Fibroblast of villous mesenchyme (primary cell): ENCODE measurements around the gene WDR11. TPM values are rescaled to one million over a fixed set of nuclear protein-coding genes. Genes with fewer than 3 reads are reported as not detected.
"Not testable (repeated sequence)": the region's sequence is repeated elsewhere in the genome, so short reads cannot be mapped to it uniquely, and the experiment has no call there.

ENCODE experiments used
- DNase-seq: peaks from one replicate; pipeline ENCODE4 v3.0.0-alpha.2; 2010; ENCODE audit warnings: low read depth
- H3K4me3 ChIP-seq: 2 replicates; pipeline ENCODE4 v1.5.1; 2011; ENCODE audit warnings: low read depth, mild to moderate bottlenecking, low read length
- CTCF ChIP-seq: IDR thresholded peaks from 2 replicates; pipeline ENCODE4 v1.5.1; 2012; ENCODE audit warnings: low read depth, mild to moderate bottlenecking, low read length; ENCODE audit not compliant: insufficient read depth
- total RNA-seq: library from RNA; depleted of rRNA; stranded (reverse); fragments of >200 nt; gene quantifications from 2 replicates; pipeline ENCODE4 v1.2.3, GENCODE V29; 2012

WDR11 gene
- total RNA-seq, 1 donor: 85.9 TPM

GRCh38 chr10:120887482-120887881 lies 36.3 kb downstream of the WDR11 start:
- H3K4me3 ChIP-seq: no peak overlapping the region
- no peak for DNase-seq
- TF ChIP-seq CTCF: no peak

- peak; percentile 40 for DNase-seq
- no peak overlapping the region for H3K4me3 ChIP-seq
- no peak for TF ChIP-seq CTCF
These were observed 40.2 kb downstream of the WDR11 start for GRCh38 chr10:120891365-120891764.

GRCh38 chr10:120894556-120894955 lies 43.4 kb downstream of the WDR11 start:
- H3K4me3 ChIP-seq: no peak overlapping the region
- DNase-seq: no peak
- TF ChIP-seq CTCF: no peak

- no peak overlapping the region for H3K4me3 ChIP-seq
- peak; percentile 23 for DNase-seq
- TF ChIP-seq CTCF: no peak
These were observed 46.2 kb downstream of the WDR11 start for GRCh38 chr10:120897343-120897742.

- no peak for DNase-seq
- no peak for TF ChIP-seq CTCF
These were observed 54.1 kb downstream of the WDR11 start for GRCh38 chr10:120905268-120905667.

GRCh38 chr10:120917521-120918250 lies 66.5 kb downstream of the WDR11 start:
- no peak overlapping the region for H3K4me3 ChIP-seq
- no peak for TF ChIP-seq CTCF
- DNase-seq: no peak

More at GRCh38 chr10:120905268-120905667, 54.1 kb downstream of the WDR11 start:
- H3K4me3 ChIP-seq: no peak overlapping the region

GRCh38 chr10:120923886-120924285 lies 72.7 kb downstream of the WDR11 start:
- DNase-seq, H3K4me3 ChIP-seq: not testable (repeated sequence)
